Measurements from ENCODE around the gene SERPINB8. TPM values are rescaled to one million over a fixed set of nuclear protein-coding genes. Genes with fewer than 3 reads are reported as not detected.

SERPINB8 gene
- total RNA-seq (ENCODE audit: low replicate concordance) = 0.34 and 0.46 TPM in 2 replicates

DNA sequence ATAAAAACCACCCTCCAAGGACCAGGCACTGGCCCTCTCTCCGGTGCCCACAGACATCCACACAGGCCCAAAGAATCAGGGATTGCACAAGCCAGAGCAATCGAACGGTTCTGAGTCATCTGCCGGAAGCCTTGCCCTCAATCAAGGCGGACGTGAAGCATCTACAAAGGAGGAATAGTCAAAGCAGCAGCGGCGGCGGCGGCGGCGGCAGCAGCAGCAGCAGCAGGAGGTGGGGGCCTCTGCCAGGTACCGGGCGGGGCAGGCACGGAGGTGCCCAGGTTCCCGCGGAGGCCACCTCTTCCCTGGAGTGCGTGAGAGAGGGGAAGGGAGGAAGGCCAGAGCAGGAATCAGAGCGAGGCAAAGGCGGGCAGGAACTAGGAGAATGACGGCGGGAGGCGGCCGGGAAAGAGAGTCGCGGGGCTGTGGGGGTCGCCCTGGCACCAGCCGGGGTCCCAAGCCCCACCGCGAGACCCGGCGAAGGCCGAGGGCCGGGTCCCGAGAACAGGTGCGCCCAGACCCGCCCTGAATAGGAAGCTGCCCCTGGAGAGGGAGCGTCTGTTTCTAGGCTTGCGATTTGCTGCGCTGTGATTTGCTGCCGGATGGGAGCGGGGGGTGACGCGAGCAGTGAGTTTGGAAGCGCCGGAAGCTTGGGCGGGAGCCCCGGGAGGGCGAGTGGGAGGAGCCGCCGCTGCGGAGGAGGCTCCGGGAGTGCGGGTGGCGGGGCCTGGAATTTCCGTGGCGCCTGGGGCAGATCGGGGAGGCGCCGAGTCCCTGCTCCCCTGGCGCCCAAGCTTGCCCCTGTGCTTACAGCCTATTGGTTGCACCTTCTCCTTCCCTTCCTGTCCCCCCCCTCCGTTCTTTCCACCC is at the start of gene SERPINB8:
Gene SERPINB8 (plus strand): TSS at position 140 of the 867 bp plus-strand sequence. CDS start 8,228 bp downstream, outside the sequence.
- Mint-ChIP-seq H3K36me3 (no peaks in the 10 kb centered on the region), H3K9me3 (no peaks in the 10 kb centered on the region), H3K4me3 (peak within 1 kb of the TSS; percentile 96), H3K27ac (peak within 1 kb of the TSS; percentile 93), H3K4me1 (peaks cover 23% of the 10 kb centered on the region), H3K27me3 (ENCODE audit: insufficient read depth, low read depth) (peaks cover 6% of the 10 kb centered on the region)
- Histone ChIP-seq H3K4me1 (peaks cover 10% of the 10 kb centered on the region), H3K4me2 (peak within 1 kb of the TSS; percentile 85), H3F3A (ENCODE audit: low read depth) (peaks cover 16% of the 10 kb centered on the region), H3K79me2 (ENCODE audit: low read depth) (no peaks in the 10 kb centered on the region), H3K9me3 (ENCODE audit: low read depth) (no peaks in the 10 kb centered on the region), H3K36me3 (no peaks in the 10 kb centered on the region), H3K4me3 (peak within 1 kb of the TSS; percentile 73), H3K9ac (peak within 1 kb of the TSS; percentile 65), H4K20me1 (ENCODE audit: low read depth) (no peaks in the 10 kb centered on the region), H2AFZ (replicated peaks) (peak within 1 kb of the TSS; percentile 83), H3K27me3 (peaks cover 8% of the 10 kb centered on the region), H3K27ac (peak within 1 kb of the TSS; percentile 40)
- peak; percentile 93 for DNase-seq (ENCODE audit: low spot score)
- TF ChIP-seq EZH2 (IDR thresholded peaks at IDR 0.05) = no peak
- TF ChIP-seq EZH2phosphoT487 (IDR thresholded peaks at IDR 0.05) = no peak
- no peak for TF ChIP-seq CTCF (IDR thresholded peaks at IDR 0.05)

- Histone ChIP-seq H3K4me1 (no peaks in the 10 kb centered on the region), H3K79me2 (ENCODE audit: low read depth) (no peaks in the 10 kb centered on the region), H3K9ac (no peak overlapping the region), H3K27ac (no peak overlapping the region), H3K4me2 (no peak overlapping the region), H3F3A (ENCODE audit: low read depth) (no peaks in the 10 kb centered on the region), H3K9me3 (ENCODE audit: low read depth) (no peaks in the 10 kb centered on the region), H3K27me3 (no peaks in the 10 kb centered on the region), H2AFZ (replicated peaks) (no peak overlapping the region), H3K36me3 (no peaks in the 10 kb centered on the region), H3K4me3 (no peak overlapping the region), H4K20me1 (ENCODE audit: low read depth) (no peaks in the 10 kb centered on the region)
- H3K36me3 Mint-ChIP-seq = no peaks in the 10 kb centered on the region
- no peak overlapping the region for H3K27ac Mint-ChIP-seq
- TF ChIP-seq CTCF (IDR thresholded peaks at IDR 0.05) (no peak), EZH2phosphoT487 (IDR thresholded peaks at IDR 0.05) (no peak), EZH2 (IDR thresholded peaks at IDR 0.05) (no peak)
- H3K9me3 Mint-ChIP-seq = no peaks in the 10 kb centered on the region
- peaks cover 2% of the 10 kb centered on the region for H3K4me1 Mint-ChIP-seq
- H3K27me3 Mint-ChIP-seq (ENCODE audit: insufficient read depth, low read depth) = no peaks in the 10 kb centered on the region
- DNase-seq (ENCODE audit: low spot score) = no peak
- H3K4me3 Mint-ChIP-seq = no peak overlapping the region
These were observed 47.8 kb upstream of the SERPINB8 start for GRCh38 chr18:63922049-63922448.

DNA sequence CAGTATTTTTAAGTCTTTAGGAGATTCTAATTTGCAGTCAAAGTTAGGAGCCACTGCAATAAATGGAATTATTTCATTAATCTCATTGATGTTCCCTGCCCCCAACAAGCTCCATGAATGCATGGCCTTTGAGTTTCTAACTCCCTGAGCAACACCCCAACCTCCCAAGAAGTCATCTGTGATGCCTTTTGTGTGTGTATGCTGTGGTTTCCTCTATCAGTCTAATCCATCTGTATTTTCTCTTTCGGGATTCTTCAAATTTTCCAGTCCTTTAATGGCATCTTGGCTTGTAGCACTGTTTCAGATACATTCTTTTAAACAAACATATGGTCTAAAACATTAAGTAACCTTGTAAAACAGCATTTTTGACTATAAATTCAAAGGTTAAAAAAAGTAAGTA is 45.3 kb upstream of the SERPINB8 start:
- H3K27ac Mint-ChIP-seq = no peak overlapping the region
- H4K20me1 ChIP-seq (ENCODE audit: low read depth) = no peaks in the 10 kb centered on the region

More for the DNA sequence above, 45.3 kb upstream of the SERPINB8 start:
- H3K4me3 Mint-ChIP-seq = no peak overlapping the region
- H3K9me3 Mint-ChIP-seq = no peaks in the 10 kb centered on the region
- peaks cover 2% of the 10 kb centered on the region for H3K4me1 Mint-ChIP-seq
- Histone ChIP-seq H3K9me3 (ENCODE audit: low read depth) (no peaks in the 10 kb centered on the region), H3K79me2 (ENCODE audit: low read depth) (no peaks in the 10 kb centered on the region), H3K4me1 (no peaks in the 10 kb centered on the region), H3K4me3 (no peak overlapping the region), H3K9ac (no peak overlapping the region), H3K27me3 (no peaks in the 10 kb centered on the region), H3F3A (ENCODE audit: low read depth) (no peaks in the 10 kb centered on the region), H3K27ac (no peak overlapping the region), H3K4me2 (no peak overlapping the region), H3K36me3 (no peaks in the 10 kb centered on the region), H2AFZ (replicated peaks) (no peak overlapping the region)
- DNase-seq (ENCODE audit: low spot score) = no peak
- no peaks in the 10 kb centered on the region for H3K36me3 Mint-ChIP-seq
- TF ChIP-seq EZH2 (IDR thresholded peaks at IDR 0.05) (no peak), CTCF (IDR thresholded peaks at IDR 0.05) (no peak), EZH2phosphoT487 (IDR thresholded peaks at IDR 0.05) (no peak)
- no peaks in the 10 kb centered on the region for H3K27me3 Mint-ChIP-seq (ENCODE audit: insufficient read depth, low read depth)
